MM.1S (cell line): ENCODE data around the gene ZNF25.

Source experiments
- DNase-seq: peaks from one replicate; pipeline ENCODE4 v3.0.0-alpha.2; 2015
- H2AFZ ChIP-seq: fragments of 300-600 bp; sonication (generic); 2 replicates; pipeline ENCODE4 v1.6.0; 2016; ENCODE audit warnings: antibody characterized with exemption, low read length
- H3F3A ChIP-seq: fragments of 300-600 bp; sonication (generic); 2 replicates; pipeline ENCODE4 v1.6.1; 2016; ENCODE audit warnings: mild to moderate bottlenecking, antibody characterized with exemption, low read length, moderate library complexity, mixed read lengths; ENCODE audit not compliant: insufficient read depth
- H3K27ac ChIP-seq: fragments of 300-600 bp; sonication (generic); 2 replicates; pipeline ENCODE4 v1.5.1; 2016; ENCODE audit warnings: mild to moderate bottlenecking, low read length
- H3K27me3 ChIP-seq: fragments of 300-600 bp; sonication (generic); replicated peaks from 2 replicates; pipeline ENCODE4 v1.6.0; 2016; ENCODE audit warnings: low read length; ENCODE audit not compliant: insufficient read depth
- H3K36me3 ChIP-seq: fragments of 300-600 bp; sonication (generic); replicated peaks from 2 replicates; pipeline ENCODE4 v1.6.1; 2016; ENCODE audit warnings: mild to moderate bottlenecking, low read length, mixed read lengths; ENCODE audit not compliant: insufficient read depth
- H3K4me1 ChIP-seq: fragments of 300-600 bp; sonication (generic); 2 replicates; pipeline ENCODE4 v1.6.1; 2016; ENCODE audit warnings: low read length, mixed read lengths
- H3K4me2 ChIP-seq: fragments of 300-600 bp; sonication (generic); 2 replicates; pipeline ENCODE4 v1.6.0; 2016; ENCODE audit warnings: low read depth, low read length
- H3K4me3 ChIP-seq: fragments of 300-600 bp; sonication (generic); 2 replicates; pipeline ENCODE4 v1.5.1; 2016; ENCODE audit warnings: low read length, mixed read lengths
- H3K79me2 ChIP-seq: fragments of 300-600 bp; sonication (generic); 2 replicates; pipeline ENCODE4 v1.6.1; 2016; ENCODE audit warnings: mixed run types, low read length, mixed read lengths
- H3K9ac ChIP-seq: fragments of 300-600 bp; sonication (generic); 2 replicates; pipeline ENCODE4 v1.6.1; 2016; ENCODE audit warnings: low read length, mixed read lengths
- H3K9me2 ChIP-seq: fragments of 300-600 bp; sonication (generic); replicated peaks from 2 replicates; pipeline ENCODE4 v1.6.1; 2016; ENCODE audit warnings: mild to moderate bottlenecking, low read length, mixed read lengths; ENCODE audit not compliant: insufficient read depth
- H3K9me3 ChIP-seq: fragments of 300-600 bp; sonication (generic); replicated peaks from 2 replicates; pipeline ENCODE4 v1.6.1; 2016; ENCODE audit warnings: mild to moderate bottlenecking, low read length, mixed read lengths; ENCODE audit not compliant: insufficient read depth
- H4K20me1 ChIP-seq: fragments of 300-600 bp; sonication (generic); 2 replicates; pipeline ENCODE4 v1.6.1; 2016; ENCODE audit warnings: mild to moderate bottlenecking, low read length, moderate library complexity, mixed read lengths; ENCODE audit not compliant: insufficient read depth
- EZH2 ChIP-seq: fragments of 300-600 bp; sonication (generic); optimal IDR thresholded peaks from 2 replicates; pipeline ENCODE3; 2017; ENCODE audit warnings: low read depth, mild to moderate bottlenecking, antibody characterized with exemption, low read length, mixed read lengths
- EZH2phosphoT487 ChIP-seq: fragments of 300-600 bp; sonication (generic); IDR thresholded peaks from 2 replicates; pipeline ENCODE4 v1.6.1; 2018; ENCODE audit warnings: antibody characterized with exemption, low read length
- TF ChIP-seq, protein P1 (sequence below): fragments of 300-600 bp; sonication (generic); IDR thresholded peaks from 2 replicates; pipeline ENCODE4 v1.5.1; 2016; ENCODE audit warnings: antibody characterized with exemption, low read length, mixed read lengths

ZNF25 gene

DNA sequence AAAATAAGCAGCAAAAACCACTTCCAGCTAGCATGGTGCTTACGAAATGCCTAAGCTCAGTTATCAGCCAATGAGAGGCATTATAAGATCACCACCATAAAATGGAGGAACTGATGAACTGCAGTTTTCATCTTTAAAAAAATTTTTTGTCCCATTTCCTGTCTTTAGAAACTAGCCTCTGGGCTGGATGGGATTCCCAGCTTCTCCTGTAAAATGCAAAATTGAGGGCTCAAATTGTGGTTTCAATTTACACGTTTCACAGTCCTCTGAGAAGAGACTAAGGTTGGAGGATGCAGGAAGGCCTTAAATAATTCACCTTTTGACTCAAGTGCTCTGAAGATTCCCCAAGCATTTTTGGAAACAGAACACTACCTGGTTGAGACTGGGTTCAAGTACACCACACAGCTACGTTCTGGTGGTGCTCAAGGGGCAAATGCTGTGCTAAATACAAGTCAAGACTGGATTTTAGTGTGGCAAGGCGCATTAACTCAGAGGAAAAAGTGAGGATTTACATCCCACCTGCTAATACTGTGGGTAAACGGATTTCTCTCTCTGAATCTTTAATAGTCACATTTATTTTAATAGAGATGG is 951 bp downstream of the ZNF25 start:
- peak overlapping the region; percentile 87 for H2AFZ ChIP-seq
- H3K27ac ChIP-seq: peak overlapping the region; percentile 72; the same call in 1 of the 2 replicates
- no peaks in the 10 kb centered on the region for H3K27me3 ChIP-seq
- H4K20me1 ChIP-seq: no peaks in the 10 kb centered on the region
- DNase-seq: peak; percentile 27
- no peaks in the 10 kb centered on the region for H3K9me2 ChIP-seq
- H3F3A ChIP-seq: 0 out of 2 replicates have a peak, but pooled peaks cover 4% of the 10 kb centered on the region
- H3K79me2 ChIP-seq: no peaks in the 10 kb centered on the region
- H3K9me3 ChIP-seq: no peaks in the 10 kb centered on the region
- peak overlapping the region; percentile 59 for H3K4me2 ChIP-seq
- 0 out of 2 replicates have a peak, but pooled peaks cover 4% of the 10 kb centered on the region for H3K4me1 ChIP-seq
- peak overlapping the region; percentile 81 for H3K4me3 ChIP-seq
- no peak for TF ChIP-seq EZH2
- TF ChIP-seq, protein P1, sequence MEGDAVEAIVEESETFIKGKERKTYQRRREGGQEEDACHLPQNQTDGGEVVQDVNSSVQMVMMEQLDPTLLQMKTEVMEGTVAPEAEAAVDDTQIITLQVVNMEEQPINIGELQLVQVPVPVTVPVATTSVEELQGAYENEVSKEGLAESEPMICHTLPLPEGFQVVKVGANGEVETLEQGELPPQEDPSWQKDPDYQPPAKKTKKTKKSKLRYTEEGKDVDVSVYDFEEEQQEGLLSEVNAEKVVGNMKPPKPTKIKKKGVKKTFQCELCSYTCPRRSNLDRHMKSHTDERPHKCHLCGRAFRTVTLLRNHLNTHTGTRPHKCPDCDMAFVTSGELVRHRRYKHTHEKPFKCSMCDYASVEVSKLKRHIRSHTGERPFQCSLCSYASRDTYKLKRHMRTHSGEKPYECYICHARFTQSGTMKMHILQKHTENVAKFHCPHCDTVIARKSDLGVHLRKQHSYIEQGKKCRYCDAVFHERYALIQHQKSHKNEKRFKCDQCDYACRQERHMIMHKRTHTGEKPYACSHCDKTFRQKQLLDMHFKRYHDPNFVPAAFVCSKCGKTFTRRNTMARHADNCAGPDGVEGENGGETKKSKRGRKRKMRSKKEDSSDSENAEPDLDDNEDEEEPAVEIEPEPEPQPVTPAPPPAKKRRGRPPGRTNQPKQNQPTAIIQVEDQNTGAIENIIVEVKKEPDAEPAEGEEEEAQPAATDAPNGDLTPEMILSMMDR: no peak
- TF ChIP-seq EZH2phosphoT487: no peak
- no peaks in the 10 kb centered on the region for H3K36me3 ChIP-seq
- peak overlapping the region; percentile 79 for H3K9ac ChIP-seq

DNA sequence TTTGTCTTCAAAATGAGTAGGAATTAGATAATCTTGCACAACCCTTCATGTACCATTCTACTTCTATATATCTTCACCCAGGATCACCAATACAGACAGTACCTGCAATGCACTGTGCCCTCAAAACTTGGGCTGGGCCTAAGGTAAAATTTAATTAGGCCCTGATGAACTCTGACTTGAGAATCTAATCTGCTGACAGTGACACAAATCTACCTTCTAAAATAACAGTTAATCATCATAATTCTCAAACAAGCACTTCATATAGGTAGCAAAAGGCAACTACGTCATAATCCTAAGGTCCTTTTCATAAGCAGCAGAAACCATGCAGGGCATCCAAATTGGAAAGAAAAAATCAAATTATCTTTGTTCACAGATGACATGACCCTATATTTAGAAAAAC is 4.1 kb downstream of the ZNF25 start:
- H3K4me2 ChIP-seq: no peak overlapping the region
- no peak overlapping the region for H2AFZ ChIP-seq
- H3K27ac ChIP-seq: no peak overlapping the region
- no peaks in the 10 kb centered on the region for H4K20me1 ChIP-seq
- no peak overlapping the region for H3K4me3 ChIP-seq
- H3F3A ChIP-seq: 0 out of 2 replicates have a peak, but pooled peaks cover 4% of the 10 kb centered on the region
- no peaks in the 10 kb centered on the region for H3K9me3 ChIP-seq
- no peaks in the 10 kb centered on the region for H3K9me2 ChIP-seq
- no peaks in the 10 kb centered on the region for H3K27me3 ChIP-seq
- no peak overlapping the region for H3K9ac ChIP-seq
- H3K79me2 ChIP-seq: no peaks in the 10 kb centered on the region
- H3K4me1 ChIP-seq: 0 out of 2 replicates have a peak, but pooled peaks cover 4% of the 10 kb centered on the region
- DNase-seq: no peak
- no peaks in the 10 kb centered on the region for H3K36me3 ChIP-seq
- TF ChIP-seq EZH2 (no peak), EZH2phosphoT487 (no peak)
- TF ChIP-seq, protein P1: no peak

DNA sequence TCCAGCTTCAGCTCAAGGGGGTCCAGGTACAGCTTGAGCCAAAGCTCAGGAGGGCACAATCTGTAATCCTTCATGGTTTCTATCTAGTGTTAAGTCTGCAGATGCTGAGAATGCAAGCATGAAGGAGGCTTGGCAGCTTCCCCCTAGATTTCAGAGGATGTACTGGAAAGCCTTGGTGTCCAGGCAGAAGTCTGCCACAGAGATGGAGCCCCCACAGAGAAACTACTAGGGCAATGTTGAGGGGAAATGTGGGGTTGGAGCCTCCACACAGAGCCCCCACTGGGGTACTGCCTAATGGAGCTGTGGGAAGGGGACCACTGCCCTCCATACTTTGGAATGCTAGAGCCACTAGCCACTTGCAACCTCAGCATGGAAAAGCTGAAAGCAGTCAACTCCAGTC is 11.4 kb downstream of the ZNF25 start:
- Histone ChIP-seq H3K79me2 (no peaks in the 10 kb centered on the region), H3K9me2 (no peaks in the 10 kb centered on the region), H3K4me1 (no peaks in the 10 kb centered on the region), H3K4me3 (no peak overlapping the region), H3K36me3 (no peaks in the 10 kb centered on the region), H3K4me2 (no peak overlapping the region), H4K20me1 (no peaks in the 10 kb centered on the region), H2AFZ (no peak overlapping the region), H3K9me3 (no peaks in the 10 kb centered on the region), H3K9ac (no peak overlapping the region), H3K27me3 (no peaks in the 10 kb centered on the region), H3F3A (no peaks in the 10 kb centered on the region), H3K27ac (no peak overlapping the region)
- DNase-seq: no peak
- no peak for TF ChIP-seq EZH2
- TF ChIP-seq, protein P1: no peak
- no peak for TF ChIP-seq EZH2phosphoT487
